Measurements from ENCODE around the gene HLF.

GRCh38 chr17:55219459-55219858 is 45.3 kb upstream of the HLF start:
- TF ChIP-seq POLR2A (IDR thresholded peaks at IDR 0.05; ENCODE audit: low read depth, low read length): no peak
- no peak for TF ChIP-seq CTCF (IDR thresholded peaks at IDR 0.05; ENCODE audit: extremely low read depth in 1 of 2, insufficient read depth in 1 of 2, low read depth in 1 of 2, low read length in 2 of 2)
- no peak for TF ChIP-seq EZH2 (IDR thresholded peaks at IDR 0.05; ENCODE audit: borderline replicate concordance, low read depth, low read length, severe bottlenecking)
- no peak for TF ChIP-seq JUN (IDR thresholded peaks at IDR 0.05; ENCODE audit: borderline replicate concordance, insufficient read depth, insufficient read length, low read depth)
- TF ChIP-seq MAX (IDR thresholded peaks at IDR 0.05; ENCODE audit: insufficient read depth, insufficient read length): no peak
- TF ChIP-seq POLR2AphosphoS5 (IDR thresholded peaks at IDR 0.05; ENCODE audit: insufficient read depth, low read depth, low read length): no peak
- no peak for TF ChIP-seq FOS (IDR thresholded peaks at IDR 0.05; ENCODE audit: borderline replicate concordance, insufficient read depth, low read length)
- no peak for TF ChIP-seq GATA2 (IDR thresholded peaks at IDR 0.05; ENCODE audit: insufficient read depth, insufficient read length, low read depth, low read length)

Data from endothelial cell of umbilical vein (primary cell).